ENCODE measurements around the gene ALDH3B2. TPM values are rescaled to one million over a fixed set of nuclear protein-coding genes. Genes with fewer than 3 reads are reported as not detected.

Gene ALDH3B2
- total RNA-seq, 2 experiments from 2014 or later = not detected

GRCh38 chr11:67646535-67647336 lies 27.7 kb downstream of the ALDH3B2 start:
- H3K36me3 Mint-ChIP-seq (ENCODE audit: low read depth) = no peaks in the 10 kb centered on the region
- H3K27ac Mint-ChIP-seq = peak overlapping the region; percentile 62
- H3K27me3 Mint-ChIP-seq = no peaks in the 10 kb centered on the region
- ATAC-seq = peak; percentile 28
- peaks cover 51% of the 10 kb centered on the region for H3K4me1 Mint-ChIP-seq (ENCODE audit: low read depth)
- CTCF ChIA-PET = interaction anchor here (0.7 to 11.8 kb wide), 7 partner anchors 9 to 246 kb away, joined by 3 to 127 read pairs (median 4); partner anchors contain the start of gene NUDT8
- intact Hi-C loops (cut with micrococcal nuclease) = no loop called here
- peaks cover 2% of the 10 kb centered on the region for H3K9me3 Mint-ChIP-seq
- peak; percentile 73 for DNase-seq
- no peak for TF ChIP-seq CTCF (IDR thresholded peaks at IDR 0.05)
- H3K4me3 Mint-ChIP-seq = peak overlapping the region; percentile 3
- POLR2A ChIA-PET = interaction anchor here (1.1 to 1.6 kb wide), 4 partner anchors 12 to 17 kb away, joined by 3 to 6 read pairs (median 4); partner anchors contain the start of gene NUDT8

- intact Hi-C loops (cut with micrococcal nuclease) = no loop called here
- no peaks in the 10 kb centered on the region for H3K36me3 Mint-ChIP-seq (ENCODE audit: low read depth)
- TF ChIP-seq CTCF (IDR thresholded peaks at IDR 0.05) = no peak
- POLR2A ChIA-PET = interaction anchor here (0.6 to 1.3 kb wide), 4 partner anchors 11 to 500 kb away, joined by 3 to 6 read pairs (median 4); partner anchors contain the start of gene NUDT8
- CTCF ChIA-PET = interaction anchor here (0.9 to 11.8 kb wide), 6 partner anchors 10 to 31 kb away, joined by 3 to 127 read pairs (median 4); partner anchors contain the start of gene NUDT8
- peaks cover 51% of the 10 kb centered on the region for H3K4me1 Mint-ChIP-seq (ENCODE audit: low read depth)
- DNase-seq (peak; percentile 42), ATAC-seq (peak; percentile 31)
- peaks cover 2% of the 10 kb centered on the region for H3K9me3 Mint-ChIP-seq
- H3K27me3 Mint-ChIP-seq = no peaks in the 10 kb centered on the region
- peak overlapping the region; percentile 62 for H3K27ac Mint-ChIP-seq
- H3K4me3 Mint-ChIP-seq = no peak overlapping the region
These were observed 28.6 kb downstream of the ALDH3B2 start for GRCh38 chr11:67645521-67646461.

- H3K36me3 Mint-ChIP-seq (ENCODE audit: low read depth) = no peaks in the 10 kb centered on the region
- no peak for TF ChIP-seq CTCF (IDR thresholded peaks at IDR 0.05)
- ChIA-PET POLR2A (interaction anchor here (1.3 to 1.4 kb wide), 2 partner anchors 13 to 15 kb away, joined by 3 to 6 read pairs; partner anchors contain the start of gene NUDT8), CTCF (interaction anchor here (0.6 to 11.8 kb wide), 5 partner anchors 14 to 549 kb away, joined by 3 to 127 read pairs (median 3); partner anchors contain the start of gene NUDT8)
- H3K9me3 Mint-ChIP-seq = peaks cover 2% of the 10 kb centered on the region
- intact Hi-C loops (cut with micrococcal nuclease) = no loop called here
- H3K27ac Mint-ChIP-seq = no peak overlapping the region
- ATAC-seq (no peak), DNase-seq (peak; percentile 39)
- peaks cover 43% of the 10 kb centered on the region for H3K4me1 Mint-ChIP-seq (ENCODE audit: low read depth)
- no peaks in the 10 kb centered on the region for H3K27me3 Mint-ChIP-seq
- no peak overlapping the region for H3K4me3 Mint-ChIP-seq
These were observed 29.7 kb downstream of the ALDH3B2 start for GRCh38 chr11:67644472-67645418.

GRCh38 chr11:67644042-67644441 lies 30.4 kb downstream of the ALDH3B2 start:
- intact Hi-C loops (cut with micrococcal nuclease) = no loop called here
- peaks cover 2% of the 10 kb centered on the region for H3K9me3 Mint-ChIP-seq
- H3K4me1 Mint-ChIP-seq (ENCODE audit: low read depth) = peaks cover 36% of the 10 kb centered on the region
- H3K27me3 Mint-ChIP-seq = no peaks in the 10 kb centered on the region
- ChIA-PET CTCF (interaction anchor here (0.6 to 11.8 kb wide), 2 partner anchors 14 to 550 kb away, joined by 3 to 127 read pairs; partner anchors contain the start of gene NUDT8), POLR2A (interaction anchor here (1.4 kb wide), 1 partner anchor 12 kb away, joined by 3 read pairs; no protein-coding TSS in a partner anchor)
- no peak for ATAC-seq
- H3K4me3 Mint-ChIP-seq = no peak overlapping the region
- DNase-seq = no peak
- peak; percentile 46 for TF ChIP-seq CTCF (IDR thresholded peaks at IDR 0.05)
- H3K27ac Mint-ChIP-seq = no peak overlapping the region
- no peaks in the 10 kb centered on the region for H3K36me3 Mint-ChIP-seq (ENCODE audit: low read depth)
